IPS-NIHi7 (cell line): ENCODE data around the gene TXNDC17.
"Not testable (repeated sequence)": the region's sequence is repeated elsewhere in the genome, so short reads cannot be mapped to it uniquely, and the experiment has no call there.

Experiments used
- DNase-seq: peaks from one replicate; pipeline ENCODE4 v3.0.0; 2012; ENCODE audit warnings: mixed read lengths; ENCODE audit errors: extremely low spot score

The TXNDC17 gene

DNA sequence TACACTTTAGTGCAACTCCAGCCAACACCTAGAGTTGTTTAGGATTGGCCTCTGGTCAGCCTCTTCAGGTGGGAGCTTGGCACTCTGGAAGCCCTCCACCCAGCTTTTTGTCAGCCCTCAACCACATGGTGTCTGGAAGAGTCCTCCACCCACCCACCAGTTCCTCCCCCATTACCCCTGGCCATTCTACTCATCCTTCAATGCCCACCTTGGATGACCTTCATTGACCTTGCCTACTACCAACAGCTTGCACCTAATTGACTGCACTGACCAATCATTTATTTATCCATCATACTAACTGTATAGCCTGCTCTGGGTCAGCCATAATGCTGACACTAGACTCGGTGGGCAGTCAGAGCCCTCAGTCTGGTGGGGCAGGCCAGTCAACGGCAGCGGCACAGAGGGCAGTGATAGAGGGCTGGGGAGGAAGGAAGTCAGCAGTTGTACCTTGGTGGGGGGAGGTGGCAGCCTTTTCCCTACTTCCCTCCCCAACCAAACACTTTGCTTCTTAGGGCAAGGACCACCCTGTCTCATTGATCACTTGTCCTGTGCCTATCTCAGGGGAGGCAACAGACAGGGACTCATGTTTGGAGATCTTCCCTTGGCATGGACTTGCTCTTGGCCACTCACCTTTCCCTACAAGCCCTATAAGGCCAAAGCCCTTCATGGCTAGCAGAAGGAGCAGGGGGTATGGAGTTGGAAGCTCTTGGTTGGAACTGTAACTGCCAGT is 43.0 kb downstream of the TXNDC17 start:
- DNase-seq = no peak

DNA sequence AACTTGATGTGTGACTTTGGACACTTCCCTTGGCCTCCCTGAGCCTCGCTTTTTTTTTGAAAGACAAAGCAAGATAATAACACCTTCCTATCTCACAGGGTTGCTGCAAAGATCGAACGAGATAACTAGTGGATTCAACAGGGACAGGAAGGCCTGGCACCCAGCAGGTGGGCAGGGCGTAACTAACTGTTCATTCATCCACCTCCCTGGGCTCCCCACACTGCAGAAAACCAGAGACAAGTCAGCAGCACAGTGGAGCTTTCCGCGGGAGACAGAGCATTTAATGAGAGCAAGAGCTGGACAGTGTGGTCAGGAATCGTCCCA is 43.6 kb downstream of the TXNDC17 start:
- DNase-seq = no peak

DNA sequence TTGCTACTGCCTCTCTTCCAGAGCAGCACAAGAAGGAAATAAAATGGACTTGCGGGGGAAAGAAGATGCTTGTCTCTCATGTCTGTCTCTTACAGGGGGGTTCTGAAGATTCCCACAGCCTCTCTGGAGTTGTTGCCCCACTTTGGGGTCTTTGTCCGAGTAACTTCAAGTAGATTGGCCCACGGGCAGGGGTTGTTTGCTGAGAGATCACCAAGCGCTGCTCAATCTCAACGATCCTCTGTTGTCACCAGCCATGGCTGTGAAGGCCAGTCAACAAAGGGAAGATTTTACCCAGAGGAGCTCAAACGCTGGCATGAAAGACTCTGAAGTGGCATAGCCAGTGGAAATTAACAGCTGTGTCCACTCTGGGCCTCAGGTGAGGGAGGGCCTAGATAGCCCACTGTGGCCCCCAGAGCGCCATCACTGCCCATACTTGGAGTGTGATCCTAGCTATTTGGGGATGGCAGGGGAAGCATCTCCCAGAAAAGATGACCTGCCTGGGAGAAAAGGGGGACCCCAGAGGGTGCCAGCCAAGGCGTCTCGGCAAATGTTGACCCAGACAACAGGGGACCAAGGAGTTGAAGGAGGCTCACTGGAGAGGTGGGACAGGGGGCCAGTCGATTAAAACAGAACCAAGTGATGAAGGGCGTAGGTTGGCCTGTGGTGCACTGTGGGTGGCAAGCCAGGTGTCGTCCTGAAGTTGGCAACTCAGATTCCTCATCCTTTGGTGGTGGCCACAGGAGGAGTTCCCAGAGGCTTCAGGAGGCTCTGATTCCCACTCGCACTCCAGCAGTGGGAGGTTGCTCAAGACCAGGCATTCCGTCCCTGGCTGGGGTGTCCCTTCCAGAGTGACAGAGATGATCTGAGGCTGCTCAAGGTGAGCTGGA is 44.3 kb downstream of the TXNDC17 start:
- no peak for DNase-seq

DNA sequence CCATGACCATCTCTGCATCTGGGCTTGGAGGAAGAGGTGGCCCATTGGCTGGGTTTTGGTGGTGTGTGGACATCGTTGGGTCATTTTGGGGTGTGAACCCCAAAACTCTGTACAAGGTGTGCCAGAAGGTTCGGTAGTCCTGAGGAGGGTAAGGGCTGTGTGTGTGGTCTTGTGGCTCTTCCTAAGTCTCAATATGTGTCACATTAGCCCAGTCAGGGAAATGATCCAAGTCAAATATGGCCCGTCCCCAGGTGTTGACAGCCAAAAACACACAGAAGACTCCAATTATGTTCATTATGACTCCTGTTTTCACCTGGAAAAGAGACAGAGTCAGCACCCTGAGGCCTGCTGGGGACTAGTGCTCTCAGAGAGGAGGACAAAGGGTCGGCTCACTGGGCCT is 45.2 kb downstream of the TXNDC17 start:
- no peak for DNase-seq

DNA sequence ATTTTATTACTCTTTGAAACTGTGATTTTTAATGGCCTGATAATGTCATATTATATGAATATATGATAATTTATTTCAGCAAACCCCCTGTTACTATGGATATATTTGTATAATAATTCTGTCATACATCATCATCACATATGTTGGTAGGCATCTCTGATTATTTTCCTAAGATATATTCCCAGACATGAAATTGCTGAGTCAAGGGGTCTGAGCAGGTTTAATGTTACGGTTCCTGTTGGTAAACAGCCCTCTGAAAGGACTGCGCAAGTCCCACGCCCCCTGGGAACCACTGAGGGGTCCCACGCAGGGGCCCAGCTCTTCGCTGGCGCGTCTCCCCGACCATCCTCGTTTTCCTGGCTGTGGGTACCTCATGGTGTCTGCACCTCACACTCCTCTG is 48.1 kb downstream of the TXNDC17 start:
- no peak for DNase-seq

DNA sequence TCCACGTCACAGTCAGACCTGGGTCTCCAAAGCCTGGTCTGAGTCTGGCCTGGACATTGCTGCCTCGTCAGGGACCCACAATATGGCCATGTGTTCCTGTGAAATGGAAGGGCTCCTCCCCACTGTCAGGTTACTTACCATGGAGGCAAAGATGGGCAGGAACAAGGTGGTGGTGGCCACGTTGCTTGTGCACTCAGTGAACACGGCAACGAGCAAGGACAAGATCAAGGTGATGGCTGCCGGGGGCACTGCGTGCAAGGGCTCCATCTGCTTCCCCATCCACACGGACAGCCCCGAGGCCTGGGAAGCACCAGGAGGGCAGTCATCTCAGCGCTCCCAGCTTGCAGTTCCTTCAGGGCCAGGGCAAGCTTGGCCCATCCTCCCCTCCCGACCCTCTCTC is 49.8 kb downstream of the TXNDC17 start:
- no peak for DNase-seq

DNA sequence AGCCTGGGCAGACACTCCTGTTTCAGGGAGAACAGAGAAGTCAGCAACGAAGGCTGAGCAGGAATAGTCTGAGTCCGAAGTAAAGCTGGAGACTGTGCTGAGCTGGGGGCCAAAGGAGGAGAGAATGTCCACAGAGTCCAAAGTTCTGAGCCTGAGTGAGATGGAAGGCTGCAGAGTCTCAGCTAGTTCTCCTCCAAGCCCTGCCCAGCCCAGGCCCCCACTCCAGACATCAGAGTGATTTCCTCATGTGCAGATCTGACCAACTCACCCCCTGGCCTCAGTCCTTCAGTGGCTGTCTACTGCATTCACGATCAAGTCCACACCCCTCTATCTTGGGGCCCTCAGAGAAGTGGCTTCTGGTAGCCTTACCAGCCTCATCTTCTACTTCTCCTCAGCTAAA is 50.7 kb downstream of the TXNDC17 start:
- DNase-seq = no peak

DNA sequence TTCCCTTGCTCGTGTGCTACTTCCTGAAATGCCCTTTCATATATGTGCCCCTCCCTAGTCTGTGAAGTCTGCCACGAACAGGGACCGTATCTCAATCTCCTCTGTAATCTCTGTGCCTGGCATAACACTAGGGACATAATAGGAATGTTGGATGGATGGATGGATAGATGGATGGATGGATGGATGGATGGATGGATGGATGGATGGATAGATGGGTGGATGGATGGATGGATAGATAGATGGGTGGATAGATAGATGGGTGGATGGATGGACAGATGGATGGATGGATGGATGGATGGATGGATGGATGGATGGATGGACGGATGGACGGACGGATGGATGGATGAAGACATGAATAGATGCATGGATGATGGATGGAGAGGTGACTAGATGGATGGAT is 51.1 kb downstream of the TXNDC17 start:
- DNase-seq = not testable (repeated sequence)
